Upper lobe of right lung (tissue), 1 donor: ENCODE data around the gene MRPL43. TPM values are rescaled to one million over a fixed set of nuclear protein-coding genes. Genes with fewer than 3 reads are reported as not detected.

Experiments used
- ATAC-seq: fragments of 200-7000 bp; cut with Tn5 transposase; one replicate; pipeline ENCODE4 v1.9.1; 2020; ENCODE audit warnings: mild to moderate bottlenecking, moderate library complexity
- DNase-seq: peaks from one replicate; pipeline ENCODE4 v3.0.0-alpha.2; 2020
- H3K27ac ChIP-seq: fragments of 200-600 bp; one replicate; pipeline ENCODE4 v1.8.0; 2022
- H3K27me3 ChIP-seq: fragments of 200-600 bp; one replicate; pipeline ENCODE4 v1.8.0; 2022; ENCODE audit warnings: mild to moderate bottlenecking
- H3K36me3 ChIP-seq: fragments of 200-600 bp; one replicate; pipeline ENCODE4 v1.8.0; 2022
- H3K4me1 ChIP-seq: fragments of 200-600 bp; one replicate; pipeline ENCODE4 v1.8.0; 2022
- H3K4me3 ChIP-seq: fragments of 200-600 bp; one replicate; pipeline ENCODE4 v1.8.0; 2022; ENCODE audit warnings: mild to moderate bottlenecking
- H3K9me3 ChIP-seq: fragments of 200-600 bp; one replicate; pipeline ENCODE4 v1.8.0; 2022
- intact Hi-C: fragments of 100-400 bp; cut with DNase I; formaldehyde crosslinking; loops from one replicate; pipeline ENCODE4 v1.11.0; 2022
- total RNA-seq: library from RNA; stranded (reverse); fragmentation: NEBNext Ultra II Directional; extraction: Animal tissue kit (Norgen Biotek cat#: 25700); gene quantifications from one replicate; pipeline ENCODE4 v1.2.1, GENCODE V29; 2021
- TF ChIP-seq, protein P1 (sequence below): fragments of 200-600 bp; IDR thresholded peaks from one replicate; pipeline ENCODE4 v1.8.0; 2022; ENCODE audit warnings: antibody characterized with exemption
- donor health status: DM: no; HTN: yes; CAD: no; lungs with severe emphysema.

The MRPL43 gene
- total RNA-seq, 1 donor from 2014 or later, result 60.5 TPM

- intact Hi-C loops, result no loop called here
- Histone ChIP-seq H3K4me3 (peak overlapping the region; percentile 66), H3K4me1 (peaks cover 13% of the 10 kb centered on the region), H3K27ac (no peak overlapping the region), H3K36me3 (peaks cover 10% of the 10 kb centered on the region), H3K9me3 (no peaks in the 10 kb centered on the region), H3K27me3 (no peaks in the 10 kb centered on the region)
- TF ChIP-seq, protein P1, sequence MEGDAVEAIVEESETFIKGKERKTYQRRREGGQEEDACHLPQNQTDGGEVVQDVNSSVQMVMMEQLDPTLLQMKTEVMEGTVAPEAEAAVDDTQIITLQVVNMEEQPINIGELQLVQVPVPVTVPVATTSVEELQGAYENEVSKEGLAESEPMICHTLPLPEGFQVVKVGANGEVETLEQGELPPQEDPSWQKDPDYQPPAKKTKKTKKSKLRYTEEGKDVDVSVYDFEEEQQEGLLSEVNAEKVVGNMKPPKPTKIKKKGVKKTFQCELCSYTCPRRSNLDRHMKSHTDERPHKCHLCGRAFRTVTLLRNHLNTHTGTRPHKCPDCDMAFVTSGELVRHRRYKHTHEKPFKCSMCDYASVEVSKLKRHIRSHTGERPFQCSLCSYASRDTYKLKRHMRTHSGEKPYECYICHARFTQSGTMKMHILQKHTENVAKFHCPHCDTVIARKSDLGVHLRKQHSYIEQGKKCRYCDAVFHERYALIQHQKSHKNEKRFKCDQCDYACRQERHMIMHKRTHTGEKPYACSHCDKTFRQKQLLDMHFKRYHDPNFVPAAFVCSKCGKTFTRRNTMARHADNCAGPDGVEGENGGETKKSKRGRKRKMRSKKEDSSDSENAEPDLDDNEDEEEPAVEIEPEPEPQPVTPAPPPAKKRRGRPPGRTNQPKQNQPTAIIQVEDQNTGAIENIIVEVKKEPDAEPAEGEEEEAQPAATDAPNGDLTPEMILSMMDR, result no peak
- DNase-seq (no peak), ATAC-seq (peak; percentile 60)
These were observed 17.0 kb downstream of the MRPL43 start for GRCh38 chr10:100970076-100970913.

DNA sequence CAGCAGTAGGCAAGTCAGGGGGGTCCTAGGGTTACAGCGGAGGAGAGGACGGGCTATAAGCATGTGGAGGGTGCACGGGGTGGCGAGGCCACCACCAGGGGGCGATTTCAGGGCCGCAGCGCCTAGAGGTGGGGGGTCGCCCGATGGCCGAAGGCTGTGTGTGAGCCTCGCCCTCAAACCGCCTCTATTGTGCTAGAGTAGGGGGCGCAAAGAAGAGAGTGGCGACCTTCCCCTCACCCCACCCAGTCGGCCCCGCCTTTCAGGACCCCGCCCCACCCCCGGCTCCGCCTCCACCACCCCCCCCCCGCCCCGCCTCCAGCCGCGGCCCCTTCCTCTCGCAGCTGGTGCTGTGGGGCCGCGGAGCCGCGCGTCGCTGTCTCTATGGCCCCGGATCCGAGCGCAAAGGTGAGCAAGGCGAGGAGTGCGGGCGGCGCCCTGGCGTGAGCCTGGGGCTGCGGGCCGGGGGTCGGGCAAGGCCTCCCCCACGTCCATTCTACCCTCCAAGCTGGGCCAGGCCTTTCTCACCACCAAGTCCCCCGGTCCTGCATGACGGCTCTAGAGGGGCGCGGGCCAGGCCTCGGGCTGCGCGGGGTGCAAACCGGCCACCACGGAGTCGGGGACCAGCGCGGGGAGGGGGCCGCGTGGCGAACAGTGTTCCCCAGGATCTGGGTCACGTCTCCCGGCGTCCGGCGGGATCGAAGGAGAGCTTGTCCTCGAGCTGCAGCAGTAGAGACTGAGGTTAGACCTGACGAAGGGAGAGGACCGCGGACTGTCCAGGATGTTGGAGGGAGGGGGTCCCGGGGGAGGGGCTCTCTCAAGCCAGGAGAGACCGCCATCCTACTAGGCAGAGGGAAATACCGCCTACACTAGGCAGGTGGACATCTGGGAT is 17.9 kb downstream of the MRPL43 start, which contains the start of gene SEMA4G:
Gene SEMA4G, plus strand, starts transcription at position 318 of the 889 bp plus-strand sequence. CDS start 3,409 bp downstream, outside the sequence.
- TF ChIP-seq, protein P1, result peak; percentile 70
- H3K27ac ChIP-seq, result no peak within 1 kb of the TSS
- peak within 1 kb of the TSS; percentile 66 for H3K4me3 ChIP-seq
- intact Hi-C loops, result no loop called here
- H3K27me3 ChIP-seq, result no peaks in the 10 kb centered on the region
- ATAC-seq (peak; percentile 78), DNase-seq (peak; percentile 77)
- no peaks in the 10 kb centered on the region for H3K9me3 ChIP-seq
- H3K4me1 ChIP-seq, result peaks cover 13% of the 10 kb centered on the region
- peaks cover 14% of the 10 kb centered on the region for H3K36me3 ChIP-seq

GRCh38 chr10:100968863-100969186 is 18.5 kb downstream of the MRPL43 start:
- intact Hi-C loops, result no loop called here
- ATAC-seq, result no peak
- H3K4me3 ChIP-seq, result peak overlapping the region; percentile 66

GRCh38 chr10:100968062-100968736 is 19.1 kb downstream of the MRPL43 start:
- ATAC-seq (no peak), DNase-seq (no peak)
- no peaks in the 10 kb centered on the region for H3K27me3 ChIP-seq
- H3K27ac ChIP-seq, result no peak overlapping the region
- TF ChIP-seq, protein P1, result no peak
- intact Hi-C loops, result no loop called here
- H3K36me3 ChIP-seq, result peaks cover 26% of the 10 kb centered on the region
- H3K9me3 ChIP-seq, result no peaks in the 10 kb centered on the region
- no peak overlapping the region for H3K4me3 ChIP-seq
- peaks cover 13% of the 10 kb centered on the region for H3K4me1 ChIP-seq

More at GRCh38 chr10:100968863-100969186, 18.5 kb downstream of the MRPL43 start:
- H3K27me3 ChIP-seq, result no peaks in the 10 kb centered on the region
- H3K27ac ChIP-seq, result no peak overlapping the region
- TF ChIP-seq, protein P1, result no peak
- H3K4me1 ChIP-seq, result peaks cover 13% of the 10 kb centered on the region
- no peaks in the 10 kb centered on the region for H3K9me3 ChIP-seq
- no peak for DNase-seq
- peaks cover 20% of the 10 kb centered on the region for H3K36me3 ChIP-seq

DNA sequence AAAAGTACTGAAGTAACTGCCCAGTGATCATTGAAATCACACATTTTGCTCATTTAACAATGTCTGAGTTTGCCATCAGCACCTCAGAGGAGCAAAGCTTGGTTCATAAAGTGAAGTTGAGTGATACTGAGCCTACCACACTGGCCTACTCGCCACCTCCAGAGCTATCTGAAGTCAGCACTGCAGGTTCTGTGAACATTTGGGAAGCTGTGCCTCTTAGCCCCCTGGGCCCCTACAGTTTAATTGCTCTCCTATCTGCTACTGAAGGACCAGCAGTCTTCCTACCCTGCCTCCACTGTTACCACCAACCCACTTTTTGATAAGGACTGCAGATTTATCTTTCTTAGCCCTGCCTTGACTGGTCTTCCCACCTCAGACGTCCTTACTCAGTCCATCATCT is 20.0 kb downstream of the MRPL43 start:
- no peak for DNase-seq
- ATAC-seq, result no peak
- Histone ChIP-seq H3K9me3 (no peaks in the 10 kb centered on the region), H3K27ac (no peak overlapping the region), H3K36me3 (peaks cover 35% of the 10 kb centered on the region), H3K4me3 (no peak overlapping the region), H3K27me3 (no peaks in the 10 kb centered on the region), H3K4me1 (peaks cover 13% of the 10 kb centered on the region)
- intact Hi-C loops, result no loop called here
- TF ChIP-seq, protein P1, result no peak
